HepG2 (cell line): ENCODE data around the gene CAPN14. TPM values are rescaled to one million over a fixed set of nuclear protein-coding genes. Genes with fewer than 3 reads are reported as not detected.

Experiments
- CBX5 ChIP-seq: sonication (generic); formaldehyde crosslinking; IDR thresholded peaks from 2 replicates; pipeline ENCODE4 v1.4.0; 2020; ENCODE audit warnings: missing genetic modification reagents, borderline replicate concordance
- ELF3 ChIP-seq: IDR thresholded peaks from 2 replicates; pipeline ENCODE4 v1.6.1; 2016; ENCODE audit warnings: missing genetic modification reagents, missing compliant biosample characterization
- FOXK1 ChIP-seq: sonication (generic); formaldehyde crosslinking; IDR thresholded peaks from 2 replicates; pipeline ENCODE4 v1.4.0; 2020; ENCODE audit warnings: low read depth, missing genetic modification reagents, borderline replicate concordance
- KMT2A ChIP-seq: sonication (generic); formaldehyde crosslinking; IDR thresholded peaks from 2 replicates; pipeline ENCODE4 v1.4.0; 2020; ENCODE audit warnings: missing genetic modification reagents
- LCORL ChIP-seq, 2 experiments: fragments of 450-650 bp in 1 of 2; sonication (generic) in 1 of 2; formaldehyde crosslinking in 1 of 2; IDR thresholded peaks; 2 replicates each; pipeline versions ENCODE4 v1.5.0 to v1.6.1; 2017 to 2020; ENCODE audit warnings: antibody characterized with exemption in 1 of 2, missing genetic modification reagents in 1 of 2
- NR1H2 ChIP-seq: sonication (generic); formaldehyde crosslinking; IDR thresholded peaks from 2 replicates; pipeline ENCODE4 v1.8.1; 2022; ENCODE audit warnings: low read depth, missing genetic modification reagents, borderline replicate concordance
- SMARCC2 ChIP-seq: fragments of 450-650 bp; IDR thresholded peaks from 2 replicates; pipeline ENCODE4 v1.6.1; 2017; ENCODE audit warnings: antibody characterized with exemption, mild to moderate bottlenecking
- THRA ChIP-seq: sonication (generic); formaldehyde crosslinking; IDR thresholded peaks from 2 replicates; pipeline ENCODE4 v1.4.0; 2020; ENCODE audit warnings: missing genetic modification reagents, borderline replicate concordance
- ZBTB39 ChIP-seq: sonication (generic); formaldehyde crosslinking; IDR thresholded peaks from 2 replicates; pipeline ENCODE4 v1.5.0; 2020; ENCODE audit warnings: missing genetic modification reagents
- ZFP91 ChIP-seq: sonication (generic); formaldehyde crosslinking; IDR thresholded peaks from 2 replicates; pipeline ENCODE4 v1.9.0; 2022; ENCODE audit warnings: missing genetic modification reagents, mild to moderate bottlenecking, borderline replicate concordance
- ZNF230 ChIP-seq: sonication (generic); formaldehyde crosslinking; IDR thresholded peaks from 2 replicates; pipeline ENCODE4 v1.4.0; 2020; ENCODE audit warnings: mild to moderate bottlenecking, missing genetic modification reagents
- ZNF30 ChIP-seq: sonication (generic); formaldehyde crosslinking; IDR thresholded peaks from 2 replicates; pipeline ENCODE4 v1.5.0; 2020; ENCODE audit warnings: mild to moderate bottlenecking, missing genetic modification reagents
- ZNF460 ChIP-seq: sonication (generic); formaldehyde crosslinking; IDR thresholded peaks from 2 replicates; pipeline ENCODE4 v1.5.1; 2020; ENCODE audit warnings: missing genetic modification reagents, mild to moderate bottlenecking, borderline replicate concordance
- ZNF670 ChIP-seq: sonication (generic); formaldehyde crosslinking; IDR thresholded peaks from 2 replicates; pipeline ENCODE4 v1.8.0; 2022; ENCODE audit warnings: mild to moderate bottlenecking, missing genetic modification reagents, borderline replicate concordance
- ZNF724P ChIP-seq: sonication (generic); formaldehyde crosslinking; IDR thresholded peaks from 2 replicates; pipeline ENCODE4 v1.8.0; 2022; ENCODE audit warnings: missing genetic modification reagents, borderline replicate concordance
- polyA plus RNA-seq, 8 experiments: library from polyadenylated mRNA; depleted of rRNA in 3 of 8; stranded (reverse) in 7 of 8; unstranded in 1 of 8; fragments of >200 nt; fragmentation: Illumina TruSeq in 4 of 8; extraction: Trizol in 4 of 8; gene quantifications; 2 replicates each; pipeline versions ENCODE4 v1.2.1 to v1.2.3, GENCODE V29; 2011 to 2016; ENCODE audit warnings: low read depth in 4 of 8, missing spikeins in 1 of 8, mixed read lengths in 1 of 8; ENCODE audit not compliant: insufficient read depth in 1 of 8
- total RNA-seq, 5 experiments: library from RNA; depleted of rRNA; stranded (reverse); fragments of >200 nt; fragmentation: Illumina TruSeq; extraction: Trizol; gene quantifications; 2 replicates each; pipeline ENCODE4 v1.2.3, GENCODE V29; 2016; ENCODE audit warnings: low read depth in 1 of 5

CAPN14 gene
- total and polyA plus RNA-seq, 2 of the 13 experiments (the other 11 are each of a cell fraction or from before 2014, with no cell fraction given) = not detected

GRCh38 chr2:31204783-31205182 lies 12.5 kb downstream of the CAPN14 start (continued):
- TF ChIP-seq ZBTB39 (CRISPR knock-in tag) (no peak), ZFP91 (CRISPR knock-in tag) (no peak), CBX5 (no peak), THRA (no peak), ZNF460 (CRISPR knock-in tag) (no peak), ZNF230 (CRISPR knock-in tag) (no peak), SMARCC2 (no peak), LCORL (IDR thresholded peaks at IDR 0.05) (no peak), LCORL (CRISPR knock-in tag; IDR thresholded peaks at IDR 0.05) (no peak), ZNF670 (CRISPR knock-in tag) (no peak), FOXK1 (CRISPR knock-in tag) (no peak), ELF3 (no peak), ZNF724P (CRISPR knock-in tag) (no peak), NR1H2 (CRISPR knock-in tag) (no peak), KMT2A (CRISPR knock-in tag) (no peak), ZNF30 (CRISPR knock-in tag) (no peak)
